Right cardiac atrium (tissue), 5 donors: ENCODE measurements around the gene TNFSF9. TPM values are rescaled to one million over a fixed set of nuclear protein-coding genes. Genes with fewer than 3 reads are reported as not detected.
"Not testable (repeated sequence)": the region's sequence is repeated elsewhere in the genome, so short reads cannot be mapped to it uniquely, and the experiment has no call there.

Experiments
- ATAC-seq, 2 donors: fragments of 200-7000 bp; cut with Tn5 transposase; one replicate each; pipeline versions ENCODE4 v1.8.0 to v1.9.1; 2020; ENCODE audit warnings: moderate library complexity in 2 of 2, mild to moderate bottlenecking in 1 of 2
- DNase-seq, 3 donors: peaks; one replicate each; pipeline ENCODE4 v3.0.0-alpha.2; 2020
- H3K27ac ChIP-seq: one replicate; pipeline ENCODE4 v1.5.1; 2013; ENCODE audit warnings: mild to moderate bottlenecking, low read length, control low read depth, moderate library complexity
- H3K27me3 ChIP-seq: one replicate; pipeline ENCODE4 v1.6.1; 2013; ENCODE audit not compliant: control insufficient read depth, insufficient read depth
- H3K4me1 ChIP-seq: one replicate; pipeline ENCODE4 v1.6.1; 2013; ENCODE audit warnings: low read length; ENCODE audit not compliant: control insufficient read depth, insufficient read depth
- H3K4me3 ChIP-seq: one replicate; pipeline ENCODE4 v1.5.1; 2013; ENCODE audit warnings: low read length, control low read depth
- H3K9me3 ChIP-seq: one replicate; pipeline ENCODE4 v1.6.1; 2013; ENCODE audit warnings: low read length; ENCODE audit not compliant: control insufficient read depth
- WGBS: extraction: QIAGEN DNeasy Blood & Tissue Kit; methylation state at CpG from one replicate; pipeline ENCODE4 v1.1.7; 2013; 5-methylcytosine and 5-hydroxymethylcytosine counted together
- intact Hi-C, 4 donors: fragments of 100-400 bp; cut with DNase I; formaldehyde crosslinking; loops; one replicate each; pipeline versions ENCODE4 v1.11.0 to v1.14.0; 2022 to 2023
- polyA plus RNA-seq: library from polyadenylated mRNA; stranded (reverse); fragments of 200-250 nt; gene quantifications from one replicate; pipeline ENCODE4 v1.2.3, GENCODE V29; 2013
- total RNA-seq, 4 donors: library from RNA; stranded (reverse); fragmentation: NEBNext Ultra II Directional; extraction: Animal tissue kit (Norgen Biotek cat#: 25700); gene quantifications; one replicate each; pipeline ENCODE4 v1.2.1, GENCODE V29; 2021
- donor health status: healthy with polysubstance abuse.
- donor health status: DM: no; HTN: yes; CAD: no.
- donor health status: DM: no; HTN: no; CAD: no.
- donor health status: DM: no; HTN: yes; CAD: no; lungs with severe emphysema.
- donor health status: DM: yes; HTN: yes; CAD: no.

TNFSF9 gene
- total and polyA plus RNA-seq, 5 donors = 0.14 to 0.91 (median 0.20) TPM

DNA sequence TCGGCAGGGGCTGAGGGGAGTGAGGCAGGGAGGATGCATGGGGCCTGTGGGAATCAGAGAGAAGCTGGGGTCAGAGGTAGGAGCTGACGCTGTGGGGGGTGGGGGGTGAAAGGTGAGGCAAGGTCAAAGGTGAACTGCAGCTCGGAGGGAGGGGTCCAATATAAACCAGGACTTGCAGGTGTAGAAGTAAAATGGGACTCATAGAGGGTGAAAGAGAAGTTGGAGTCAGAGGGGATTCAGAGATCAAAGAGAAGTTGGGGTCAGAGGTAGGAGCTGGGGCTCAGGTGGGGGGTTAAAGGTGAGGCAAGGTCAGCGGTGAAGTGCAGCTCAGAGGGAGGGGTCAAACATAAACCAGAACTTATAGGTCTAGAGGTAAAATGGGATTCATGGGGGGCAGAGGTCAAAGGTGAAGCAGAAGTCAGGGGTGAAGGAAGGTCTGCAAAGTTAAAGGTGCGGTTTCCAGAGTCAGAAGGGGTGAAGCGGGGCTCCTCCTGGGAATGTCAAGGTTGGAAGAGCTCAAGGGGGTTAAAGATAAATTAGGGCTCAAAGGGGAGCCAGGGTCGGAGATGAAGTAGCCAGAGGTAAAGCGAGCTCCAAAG is 36.3 kb upstream of the TNFSF9 start:
- H3K4me1 ChIP-seq = no peaks in the 10 kb centered on the region
- H3K4me3 ChIP-seq = no peak overlapping the region
- WGBS = 78% methylated on average over 8 of the region's 8 CpGs
- no peak for ATAC-seq
- peak in 1 of 3 donors; percentile 0 for DNase-seq
- H3K27ac ChIP-seq = no peak overlapping the region
- no peaks in the 10 kb centered on the region for H3K27me3 ChIP-seq
- H3K9me3 ChIP-seq = peaks cover 5% of the 10 kb centered on the region
- intact Hi-C loops = no loop called here

DNA sequence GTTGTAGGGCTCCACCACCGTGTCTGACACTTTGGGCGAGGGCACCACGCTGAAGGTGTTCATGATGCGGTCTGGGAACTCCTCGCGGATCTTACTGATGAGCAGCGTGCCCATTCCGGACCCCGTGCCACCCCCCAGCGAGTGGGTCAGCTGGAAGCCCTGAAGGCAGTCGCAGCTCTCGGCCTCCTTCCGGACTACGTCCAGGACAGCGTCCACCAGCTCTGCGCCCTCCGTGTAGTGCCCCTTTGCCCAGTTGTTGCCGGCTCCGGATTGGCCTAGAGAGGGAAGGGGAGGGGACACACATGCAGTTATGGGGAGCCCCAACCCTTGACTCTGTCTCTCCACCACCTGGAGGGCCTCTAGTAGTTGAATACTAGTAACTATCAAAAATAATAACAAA is 34.9 kb upstream of the TNFSF9 start:
- Histone ChIP-seq H3K9me3 (peaks cover 5% of the 10 kb centered on the region), H3K4me1 (no peaks in the 10 kb centered on the region), H3K27ac (no peak overlapping the region), H3K27me3 (no peaks in the 10 kb centered on the region), H3K4me3 (no peak overlapping the region)
- intact Hi-C loops = no loop called here
- DNase-seq (peak in 1 of 3 donors; percentile 17), ATAC-seq (no peak)
- WGBS = 95% methylated on average over 19 of the region's 19 CpGs

DNA sequence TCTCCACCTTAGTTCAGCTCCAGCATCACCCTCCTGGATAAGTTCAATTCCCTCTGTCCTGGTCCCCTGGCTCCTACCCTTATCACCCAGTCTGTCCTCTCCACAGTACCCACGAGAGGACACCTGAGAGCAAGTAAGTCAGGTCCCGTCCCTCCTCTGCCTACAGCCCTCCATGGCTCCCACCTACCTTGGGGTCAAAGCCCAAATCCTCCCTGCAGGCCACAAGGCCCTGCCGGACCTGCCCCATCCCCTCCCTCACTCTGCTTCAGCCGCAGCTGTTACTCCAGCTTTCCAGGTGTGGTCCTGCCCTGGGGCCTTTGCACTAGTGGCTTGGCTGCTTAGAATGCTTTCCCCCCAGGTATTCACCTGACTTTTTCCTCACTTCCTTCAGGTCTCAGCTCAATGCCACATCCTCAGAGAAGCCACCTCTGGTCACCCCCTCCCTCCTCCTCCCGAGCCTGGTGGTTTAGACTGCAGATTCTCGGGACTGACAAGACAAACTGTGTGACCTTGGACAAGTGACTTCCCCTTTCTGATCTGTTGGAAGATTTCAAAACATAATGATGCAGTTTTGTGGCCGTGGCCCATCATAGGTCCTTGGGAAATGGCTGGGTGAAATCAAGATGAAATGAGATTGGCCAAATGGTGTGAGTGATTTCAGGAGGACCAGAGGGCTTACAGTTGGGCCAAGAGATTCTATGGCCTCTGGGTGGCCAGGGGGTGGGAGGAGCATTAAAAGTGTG is 32.4 kb upstream of the TNFSF9 start:
- ATAC-seq (no peak), DNase-seq (peak in 1 of 3 donors; percentile 3)
- 69% methylated on average over 7 of the region's 7 CpGs for WGBS
- H3K27me3 ChIP-seq = no peaks in the 10 kb centered on the region
- no peak overlapping the region for H3K4me3 ChIP-seq
- H3K4me1 ChIP-seq = no peaks in the 10 kb centered on the region
- H3K9me3 ChIP-seq = no peaks in the 10 kb centered on the region
- intact Hi-C loops = no loop called here
- no peak overlapping the region for H3K27ac ChIP-seq

- no peak for ATAC-seq
Observed at GRCh38 chr19:6499052-6499790, 31.6 kb upstream of the TNFSF9 start.

GRCh38 chr19:6500837-6501739 is 29.7 kb upstream of the TNFSF9 start:
- ATAC-seq (no peak), DNase-seq (peak in 1 of 3 donors; percentile 21)
- H3K9me3 ChIP-seq = no peaks in the 10 kb centered on the region
- H3K4me3 ChIP-seq = peak overlapping the region; percentile 42
- H3K27ac ChIP-seq = no peak overlapping the region
- intact Hi-C loops = no loop called here
- no peaks in the 10 kb centered on the region for H3K27me3 ChIP-seq
- 57% methylated on average over 24 of the region's 24 CpGs for WGBS
- H3K4me1 ChIP-seq = no peaks in the 10 kb centered on the region

More at GRCh38 chr19:6499052-6499790, 31.6 kb upstream of the TNFSF9 start:
- Histone ChIP-seq H3K27ac (no peak overlapping the region), H3K4me3 (no peak overlapping the region), H3K9me3 (no peaks in the 10 kb centered on the region), H3K4me1 (no peaks in the 10 kb centered on the region), H3K27me3 (no peaks in the 10 kb centered on the region)
- intact Hi-C loops = no loop called here
- DNase-seq = peak in 1 of 3 donors; percentile 20
- WGBS = 69% methylated on average over 17 of the region's 17 CpGs

- 1% methylated on average over 71 of the region's 71 CpGs for WGBS
- DNase-seq = peak in 1 of 3 donors; percentile 63
- Histone ChIP-seq H3K27me3 (no peaks in the 10 kb centered on the region), H3K9me3 (no peaks in the 10 kb centered on the region), H3K4me1 (no peaks in the 10 kb centered on the region), H3K4me3 (peak within 1 kb of the TSS; percentile 42), H3K27ac (no peak within 1 kb of the TSS)
- peak; percentile 60 to 65 for ATAC-seq
- intact Hi-C loops = no loop called here
Observed at GRCh38 chr19:6501740-6502648, 28.8 kb upstream of the TNFSF9 start, which contains the start of gene TUBB4A. TUBB4A (minus strand) TSS chr19:6502309; CDS start chr19:6502212, 97 bp downstream.

DNA sequence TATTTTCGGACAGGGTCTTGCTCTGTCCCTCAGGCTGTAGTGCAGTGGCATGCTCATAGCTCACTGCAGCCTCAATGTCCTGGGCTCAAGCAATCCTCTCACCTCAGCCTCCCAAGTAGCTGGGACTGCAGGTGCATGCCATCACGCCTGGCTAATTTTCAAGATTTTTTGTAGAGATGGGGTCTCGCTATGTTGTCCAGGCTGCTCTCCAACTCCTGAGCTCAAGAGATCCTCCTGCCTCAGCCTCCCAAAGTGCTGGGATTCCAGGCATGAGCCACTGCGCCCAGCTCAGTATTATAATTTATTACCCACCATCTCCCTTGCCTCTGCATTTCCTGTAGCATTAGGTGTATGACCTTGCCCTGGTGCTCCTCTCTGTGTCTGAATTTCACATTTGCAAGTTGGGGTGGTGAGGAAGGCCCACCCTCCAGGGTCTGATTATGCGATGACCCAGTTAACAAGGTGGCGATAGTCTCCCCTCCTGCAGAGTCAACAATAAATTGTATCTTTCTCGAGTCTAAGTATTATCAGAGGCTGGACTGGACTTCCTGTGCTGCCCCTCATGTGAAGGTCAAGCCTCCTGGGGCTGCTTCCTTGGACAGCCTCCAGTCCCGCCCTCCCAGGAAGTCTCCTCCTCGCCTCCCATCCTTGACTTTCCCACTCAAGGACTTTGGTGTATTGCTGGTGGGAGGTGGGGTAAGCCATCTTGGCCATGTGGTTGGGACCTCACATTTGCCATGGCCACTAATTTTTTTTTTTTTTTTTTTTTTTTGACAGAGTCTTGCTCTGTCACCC is 27.2 kb upstream of the TNFSF9 start:
- H3K4me3 ChIP-seq = no peak overlapping the region
- 73% methylated on average over 9 of the region's 9 CpGs for WGBS
- no peaks in the 10 kb centered on the region for H3K27me3 ChIP-seq
- intact Hi-C loops = no loop called here
- no peak overlapping the region for H3K27ac ChIP-seq
- ATAC-seq = peak in 1 of 2 donors; percentile 20
- no peaks in the 10 kb centered on the region for H3K4me1 ChIP-seq
- no peaks in the 10 kb centered on the region for H3K9me3 ChIP-seq
- DNase-seq = peak in 1 of 3 donors; percentile 70

GRCh38 chr19:6508028-6508771 is 22.6 kb upstream of the TNFSF9 start:
- 85% methylated on average over 9 of the region's 9 CpGs for WGBS
- H3K9me3 ChIP-seq, H3K4me1 ChIP-seq, intact Hi-C loops, H3K27ac ChIP-seq, ATAC-seq, H3K27me3 ChIP-seq, H3K4me3 ChIP-seq: not testable (repeated sequence)
- DNase-seq = peak in 1 of 3 donors; percentile 9
